ENCODE data around the gene LMTK3.

The LMTK3 gene

DNA sequence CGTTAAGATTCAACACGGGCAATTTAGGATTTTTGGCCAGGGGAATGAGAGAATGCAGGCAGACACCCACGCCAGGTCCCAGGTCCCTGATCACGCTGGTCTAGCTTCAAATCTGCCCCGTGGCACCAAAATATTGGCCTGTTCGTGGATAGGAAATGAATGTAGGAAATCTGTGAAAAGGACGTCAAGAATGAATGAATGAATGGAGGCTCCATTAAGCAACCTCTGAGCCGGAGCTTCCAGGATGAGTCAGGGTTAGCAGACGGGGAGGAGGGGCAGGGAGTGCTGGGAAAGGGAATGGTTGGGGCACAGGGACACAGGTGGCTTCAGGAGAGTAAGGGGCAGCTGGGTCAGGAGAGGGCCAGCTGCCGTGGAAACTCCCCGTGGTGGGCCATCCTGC lies 44.5 kb upstream of the LMTK3 start:
- H3K27me3 ChIP-seq (replicated peaks; ENCODE audit: control insufficient read depth, insufficient read depth, low read length): no peaks in the 10 kb centered on the region; the same call in 1 of the 2 replicates
- no peak for DNase-seq (ENCODE audit: extremely low read depth, insufficient read length)
- H3K4me3 ChIP-seq (replicated peaks; ENCODE audit: low read depth, low read length): no peak overlapping the region
- H3K36me3 ChIP-seq (ENCODE audit: control insufficient read depth, insufficient read depth, low read length): no peaks in the 10 kb centered on the region
- TF ChIP-seq, protein P1, sequence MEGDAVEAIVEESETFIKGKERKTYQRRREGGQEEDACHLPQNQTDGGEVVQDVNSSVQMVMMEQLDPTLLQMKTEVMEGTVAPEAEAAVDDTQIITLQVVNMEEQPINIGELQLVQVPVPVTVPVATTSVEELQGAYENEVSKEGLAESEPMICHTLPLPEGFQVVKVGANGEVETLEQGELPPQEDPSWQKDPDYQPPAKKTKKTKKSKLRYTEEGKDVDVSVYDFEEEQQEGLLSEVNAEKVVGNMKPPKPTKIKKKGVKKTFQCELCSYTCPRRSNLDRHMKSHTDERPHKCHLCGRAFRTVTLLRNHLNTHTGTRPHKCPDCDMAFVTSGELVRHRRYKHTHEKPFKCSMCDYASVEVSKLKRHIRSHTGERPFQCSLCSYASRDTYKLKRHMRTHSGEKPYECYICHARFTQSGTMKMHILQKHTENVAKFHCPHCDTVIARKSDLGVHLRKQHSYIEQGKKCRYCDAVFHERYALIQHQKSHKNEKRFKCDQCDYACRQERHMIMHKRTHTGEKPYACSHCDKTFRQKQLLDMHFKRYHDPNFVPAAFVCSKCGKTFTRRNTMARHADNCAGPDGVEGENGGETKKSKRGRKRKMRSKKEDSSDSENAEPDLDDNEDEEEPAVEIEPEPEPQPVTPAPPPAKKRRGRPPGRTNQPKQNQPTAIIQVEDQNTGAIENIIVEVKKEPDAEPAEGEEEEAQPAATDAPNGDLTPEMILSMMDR (IDR thresholded peaks at IDR 0.05; ENCODE audit: insufficient read depth, low read length, poor library complexity, severe bottlenecking): no peak

DNA sequence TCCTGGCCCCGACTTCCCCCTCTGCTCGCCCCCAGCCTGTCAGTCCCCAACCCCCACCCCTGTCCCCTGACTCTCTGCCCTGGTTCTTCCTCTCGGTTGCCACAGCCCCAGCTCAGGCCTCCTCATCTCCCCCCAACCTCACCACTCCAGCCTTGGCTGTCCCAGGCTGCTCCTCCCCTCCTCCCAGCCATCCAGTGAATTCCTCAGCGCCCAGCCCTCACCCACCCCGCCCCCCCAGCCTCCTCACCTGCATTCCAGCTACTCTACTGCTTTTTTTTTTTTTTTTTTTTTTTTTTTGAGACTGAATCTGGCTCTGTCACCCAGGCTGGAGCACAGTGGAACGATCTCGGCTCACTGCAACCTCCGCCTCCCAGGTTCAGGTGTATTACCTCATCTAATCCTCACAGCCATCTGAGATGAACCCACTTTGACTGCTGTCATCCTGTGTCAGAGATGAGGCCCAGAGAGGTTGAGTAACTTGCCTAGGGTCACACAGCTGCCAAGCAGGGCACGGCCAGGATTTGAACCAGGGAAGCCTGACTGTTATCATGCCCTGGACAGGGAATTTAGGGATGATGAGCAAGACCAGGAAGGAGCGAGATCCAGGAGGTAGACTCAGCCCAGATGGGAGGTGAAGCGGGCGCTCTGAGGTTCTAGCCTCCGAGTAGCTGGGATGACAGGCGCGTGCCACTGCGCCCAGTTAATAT lies 42.9 kb upstream of the LMTK3 start:
- Histone ChIP-seq H3K36me3 (ENCODE audit: control insufficient read depth, insufficient read depth, low read length) (no peaks in the 10 kb centered on the region), H3K27me3 (replicated peaks; ENCODE audit: control insufficient read depth, insufficient read depth, low read length) (no peaks in the 10 kb centered on the region; the same call in 1 of the 2 replicates), H3K4me3 (replicated peaks; ENCODE audit: low read depth, low read length) (no peak overlapping the region)
- no peak for DNase-seq (ENCODE audit: extremely low read depth, insufficient read length)
- TF ChIP-seq, protein P1 (IDR thresholded peaks at IDR 0.05; ENCODE audit: insufficient read depth, low read length, poor library complexity, severe bottlenecking): no peak

DNA sequence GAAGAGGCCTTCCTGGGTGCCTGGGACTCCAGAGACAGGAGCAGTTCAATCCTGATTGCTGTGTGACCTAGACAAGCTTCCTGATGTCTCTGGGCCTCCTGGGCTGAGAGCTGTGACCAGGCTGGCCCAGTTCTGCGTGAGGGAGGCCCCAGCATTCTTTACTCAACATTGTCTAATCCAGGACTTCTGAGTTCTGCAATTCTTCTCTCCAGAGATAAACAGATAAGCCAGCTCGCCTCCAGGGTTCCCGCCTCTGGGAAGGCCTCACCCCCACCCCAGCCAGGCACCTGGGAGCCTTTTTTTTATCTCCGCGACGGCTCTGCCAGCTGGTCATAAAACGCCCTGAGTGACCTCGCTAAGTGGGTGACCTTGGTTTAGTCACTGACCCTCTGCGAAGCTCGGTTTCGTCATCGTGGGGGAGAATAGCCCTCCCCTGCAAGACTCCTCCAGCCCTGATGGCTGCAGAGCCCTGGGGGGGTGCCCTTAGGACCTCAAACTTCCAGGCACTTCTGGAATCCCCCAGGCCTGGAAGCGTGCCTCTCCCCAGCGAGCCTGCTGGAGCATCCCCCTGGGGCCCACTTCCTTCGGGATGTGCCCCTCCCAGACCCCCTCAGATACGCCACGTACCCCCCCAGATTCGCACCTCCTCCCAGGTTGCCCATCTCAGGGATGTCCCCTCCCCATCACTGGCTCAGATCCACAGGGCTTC lies 42.2 kb upstream of the LMTK3 start:
- TF ChIP-seq, protein P1 (IDR thresholded peaks at IDR 0.05; ENCODE audit: insufficient read depth, low read length, poor library complexity, severe bottlenecking): no peak
- no peak for DNase-seq (ENCODE audit: extremely low read depth, insufficient read length)
- no peaks in the 10 kb centered on the region for H3K36me3 ChIP-seq (ENCODE audit: control insufficient read depth, insufficient read depth, low read length)
- H3K4me3 ChIP-seq (replicated peaks; ENCODE audit: low read depth, low read length): no peak overlapping the region
- no peaks in the 10 kb centered on the region; the same call in none of the 2 replicates for H3K27me3 ChIP-seq (replicated peaks; ENCODE audit: control insufficient read depth, insufficient read depth, low read length)

DNA sequence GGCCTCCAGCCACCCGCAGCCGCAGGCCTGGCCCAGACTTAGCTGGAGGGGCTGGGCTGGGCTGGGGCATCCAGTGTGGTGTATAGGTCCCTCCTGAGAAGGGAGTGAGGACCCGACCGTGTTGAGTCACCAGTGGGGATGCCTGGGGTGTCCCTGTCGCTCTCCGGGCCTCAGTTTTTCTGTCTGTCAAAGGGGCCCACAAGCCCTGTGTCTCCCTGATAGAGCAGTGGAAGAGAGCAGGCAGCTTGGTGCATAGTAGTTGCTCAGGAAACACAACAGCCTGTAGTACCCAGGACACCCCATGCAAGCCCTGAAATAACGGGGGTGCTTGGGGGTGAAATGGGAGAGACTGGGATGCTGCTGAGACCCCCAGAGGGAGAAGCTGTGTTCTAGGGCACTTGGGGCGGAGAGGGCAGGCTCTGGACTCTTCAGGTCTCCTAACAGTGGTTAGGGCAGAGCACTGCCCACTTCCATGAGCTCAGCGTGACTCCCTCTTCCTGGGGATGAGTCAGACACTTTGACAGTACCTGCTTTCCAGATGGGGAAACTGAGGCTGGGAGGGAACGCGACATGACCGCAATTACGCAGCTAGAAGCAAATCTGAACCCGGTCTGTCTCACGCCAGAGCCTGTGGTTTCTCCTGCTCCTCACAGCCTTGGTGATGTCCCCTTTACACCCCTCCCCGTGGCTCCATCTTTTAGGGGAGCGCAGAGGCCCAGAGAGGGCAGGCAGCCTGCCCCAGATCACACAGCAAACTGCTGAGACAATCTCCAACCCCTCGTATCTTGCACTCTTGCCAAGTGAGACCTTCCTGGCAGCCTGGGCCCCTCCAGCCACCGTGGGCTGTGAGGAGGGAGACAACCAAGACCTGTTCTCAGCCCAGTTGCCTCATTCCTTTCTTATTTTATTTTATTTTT lies 41.0 kb upstream of the LMTK3 start:
- Histone ChIP-seq H3K4me3 (replicated peaks; ENCODE audit: low read depth, low read length) (no peak overlapping the region), H3K27me3 (replicated peaks; ENCODE audit: control insufficient read depth, insufficient read depth, low read length) (no peaks in the 10 kb centered on the region; the same call in none of the 2 replicates), H3K36me3 (ENCODE audit: control insufficient read depth, insufficient read depth, low read length) (no peaks in the 10 kb centered on the region)
- DNase-seq (ENCODE audit: extremely low read depth, insufficient read length): no peak
- TF ChIP-seq, protein P1 (IDR thresholded peaks at IDR 0.05; ENCODE audit: insufficient read depth, low read length, poor library complexity, severe bottlenecking): no peak

DNA sequence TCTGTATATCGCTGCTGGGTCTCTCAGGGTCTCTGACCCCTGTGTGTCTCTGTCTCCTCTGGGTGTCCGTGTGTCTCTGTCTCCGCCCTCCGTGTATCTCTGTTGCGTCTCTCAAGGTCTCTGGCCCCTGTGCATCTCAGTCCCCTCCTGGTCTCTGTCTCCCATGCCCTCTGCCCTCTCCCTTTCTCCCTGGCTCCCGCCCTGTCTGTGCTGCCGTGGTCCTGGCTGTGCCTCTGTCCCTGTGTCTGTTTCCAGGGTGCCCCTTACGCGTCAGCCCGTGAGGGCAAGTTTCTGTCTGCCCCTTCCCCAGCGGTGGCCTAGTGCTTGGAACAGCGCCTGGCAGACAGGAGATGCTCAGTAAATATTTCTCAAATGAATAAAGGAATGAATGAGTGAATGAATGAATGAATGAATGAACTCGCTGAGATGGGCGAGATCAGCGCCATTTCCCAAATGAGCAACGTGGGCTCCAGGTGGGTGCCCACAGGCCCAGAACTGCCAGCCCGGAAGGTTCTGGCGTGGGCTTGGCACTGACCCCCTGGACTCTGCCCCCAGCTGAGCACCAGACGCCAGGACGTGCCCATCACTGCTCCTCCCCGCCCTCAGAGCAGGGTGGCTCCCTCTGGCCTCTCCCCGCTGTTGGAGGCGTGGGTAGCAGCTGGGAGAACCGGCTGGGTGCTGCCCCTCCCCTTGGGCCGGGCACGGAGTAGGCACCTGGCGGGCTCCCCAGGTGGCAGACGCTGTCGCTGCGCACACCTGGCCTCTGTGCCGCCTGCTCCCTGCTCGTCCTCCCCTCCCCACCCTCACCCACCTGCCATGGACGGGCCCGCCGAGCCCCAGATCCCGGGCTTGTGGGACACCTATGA lies 40.0 kb upstream of the LMTK3 start, which contains the start of gene SULT2B1:
Gene SULT2B1 (plus strand): TSS at position 736 of the 866 bp plus-strand sequence. CDS start 81 bp downstream, at position 817.
- Histone ChIP-seq H3K36me3 (ENCODE audit: control insufficient read depth, insufficient read depth, low read length) (no peaks in the 10 kb centered on the region), H3K4me3 (replicated peaks; ENCODE audit: low read depth, low read length) (no peak within 1 kb of the TSS), H3K27me3 (replicated peaks; ENCODE audit: control insufficient read depth, insufficient read depth, low read length) (no peaks in the 10 kb centered on the region; the same call in none of the 2 replicates)
- TF ChIP-seq, protein P1 (IDR thresholded peaks at IDR 0.05; ENCODE audit: insufficient read depth, low read length, poor library complexity, severe bottlenecking): no peak
- no peak for DNase-seq (ENCODE audit: extremely low read depth, insufficient read length)
